ENCODE results near the gene TAF9.

DNA sequence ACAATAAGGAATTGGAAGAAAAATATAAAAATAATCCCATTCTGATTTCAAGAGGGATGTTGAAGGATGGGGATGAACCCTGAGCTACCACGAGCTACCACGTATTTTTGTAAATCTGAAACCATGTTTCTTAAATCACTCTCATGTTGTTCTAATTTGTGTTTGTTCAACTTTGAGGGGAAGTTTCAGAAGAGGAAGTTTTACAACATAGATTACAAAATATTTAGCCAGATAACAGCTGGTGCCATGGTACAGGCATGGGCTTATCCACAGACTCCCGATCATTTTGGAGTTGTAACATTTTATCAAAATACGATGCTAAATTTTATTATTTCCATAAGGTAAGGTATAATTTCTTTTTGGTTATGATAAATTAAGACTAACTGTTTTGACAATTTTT, 51.9 kb downstream of the TAF9 start:
- TF ChIP-seq, protein P1, sequence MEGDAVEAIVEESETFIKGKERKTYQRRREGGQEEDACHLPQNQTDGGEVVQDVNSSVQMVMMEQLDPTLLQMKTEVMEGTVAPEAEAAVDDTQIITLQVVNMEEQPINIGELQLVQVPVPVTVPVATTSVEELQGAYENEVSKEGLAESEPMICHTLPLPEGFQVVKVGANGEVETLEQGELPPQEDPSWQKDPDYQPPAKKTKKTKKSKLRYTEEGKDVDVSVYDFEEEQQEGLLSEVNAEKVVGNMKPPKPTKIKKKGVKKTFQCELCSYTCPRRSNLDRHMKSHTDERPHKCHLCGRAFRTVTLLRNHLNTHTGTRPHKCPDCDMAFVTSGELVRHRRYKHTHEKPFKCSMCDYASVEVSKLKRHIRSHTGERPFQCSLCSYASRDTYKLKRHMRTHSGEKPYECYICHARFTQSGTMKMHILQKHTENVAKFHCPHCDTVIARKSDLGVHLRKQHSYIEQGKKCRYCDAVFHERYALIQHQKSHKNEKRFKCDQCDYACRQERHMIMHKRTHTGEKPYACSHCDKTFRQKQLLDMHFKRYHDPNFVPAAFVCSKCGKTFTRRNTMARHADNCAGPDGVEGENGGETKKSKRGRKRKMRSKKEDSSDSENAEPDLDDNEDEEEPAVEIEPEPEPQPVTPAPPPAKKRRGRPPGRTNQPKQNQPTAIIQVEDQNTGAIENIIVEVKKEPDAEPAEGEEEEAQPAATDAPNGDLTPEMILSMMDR (IDR thresholded peaks at IDR 0.05): no peak
- no peak for TF ChIP-seq POLR2A (IDR thresholded peaks at IDR 0.05)

Data from lower leg skin (tissue), 3 donors.